Left lung (tissue), 10 donors: ENCODE measurements around the gene RASSF3. TPM values are rescaled to one million over a fixed set of nuclear protein-coding genes. Genes with fewer than 3 reads are reported as not detected.

Source experiments
- ATAC-seq: fragments of 200-7000 bp; cut with Tn5 transposase; one replicate; pipeline ENCODE4 v1.9.1; 2020; ENCODE audit warnings: moderate library complexity
- DNase-seq, 4 donors: peaks; one replicate each; pipeline ENCODE4 v3.0.0-alpha.2; 2013 to 2020
- H3K27ac ChIP-seq, 2 donors: fragments of 200-600 bp; sonication (generic) in 1 of 2; one replicate each; pipeline versions ENCODE4 v1.5.0 to v1.8.0; 2020 to 2021
- H3K27me3 ChIP-seq, 2 donors: fragments of 200-600 bp; sonication (generic) in 1 of 2; one replicate each; pipeline versions ENCODE4 v1.5.0 to v1.8.0; 2020 to 2021
- H3K36me3 ChIP-seq, 2 donors: fragments of 200-600 bp; sonication (generic) in 1 of 2; one replicate each; pipeline versions ENCODE4 v1.5.0 to v1.8.0; 2020 to 2021
- H3K4me1 ChIP-seq, 2 donors: fragments of 200-600 bp; one replicate each; pipeline ENCODE4 v1.8.0; 2021
- H3K4me3 ChIP-seq, 2 donors: fragments of 200-600 bp; sonication (generic) in 1 of 2; one replicate each; pipeline versions ENCODE4 v1.5.0 to v1.8.0; 2020 to 2021; ENCODE audit warnings: mild to moderate bottlenecking in 1 of 2
- H3K9me3 ChIP-seq, 2 donors: fragments of 200-600 bp; sonication (generic) in 1 of 2; one replicate each; pipeline versions ENCODE4 v1.5.0 to v1.8.0; 2020 to 2021
- intact Hi-C, 2 donors: fragments of 100-400 bp; cut with DNase I; formaldehyde crosslinking; loops; one replicate each; pipeline versions ENCODE4 v1.11.2 to v1.14.2; 2022
- polyA plus RNA-seq, 6 donors: library from polyadenylated mRNA; unstranded; fragments of 120-200 nt; gene quantifications; one replicate each; pipeline ENCODE4 v1.2.1, GENCODE V29; 2013; ENCODE audit not compliant: insufficient read length in 6 of 6
- total RNA-seq, 2 donors: library from RNA; stranded (reverse); fragmentation: NEBNext Ultra II Directional; extraction: Animal tissue kit (Norgen Biotek cat#: 25700); gene quantifications; one replicate each; pipeline ENCODE4 v1.2.1, GENCODE V29; 2021
- TF ChIP-seq, protein P1 (sequence below), 2 donors: fragments of 200-600 bp; sonication (generic) in 1 of 2; IDR thresholded peaks; one replicate each; pipeline versions ENCODE4 v1.5.0 to v1.8.0; 2021; ENCODE audit warnings: antibody characterized with exemption in 2 of 2
- donor health status: DM: no; HTN: yes; CAD: no.
- donor health status: DM: no; HTN: no; CAD: no.

The RASSF3 gene
- total and polyA plus RNA-seq, 8 donors = 30.3 to 90.2 (median 35.6) TPM

DNA sequence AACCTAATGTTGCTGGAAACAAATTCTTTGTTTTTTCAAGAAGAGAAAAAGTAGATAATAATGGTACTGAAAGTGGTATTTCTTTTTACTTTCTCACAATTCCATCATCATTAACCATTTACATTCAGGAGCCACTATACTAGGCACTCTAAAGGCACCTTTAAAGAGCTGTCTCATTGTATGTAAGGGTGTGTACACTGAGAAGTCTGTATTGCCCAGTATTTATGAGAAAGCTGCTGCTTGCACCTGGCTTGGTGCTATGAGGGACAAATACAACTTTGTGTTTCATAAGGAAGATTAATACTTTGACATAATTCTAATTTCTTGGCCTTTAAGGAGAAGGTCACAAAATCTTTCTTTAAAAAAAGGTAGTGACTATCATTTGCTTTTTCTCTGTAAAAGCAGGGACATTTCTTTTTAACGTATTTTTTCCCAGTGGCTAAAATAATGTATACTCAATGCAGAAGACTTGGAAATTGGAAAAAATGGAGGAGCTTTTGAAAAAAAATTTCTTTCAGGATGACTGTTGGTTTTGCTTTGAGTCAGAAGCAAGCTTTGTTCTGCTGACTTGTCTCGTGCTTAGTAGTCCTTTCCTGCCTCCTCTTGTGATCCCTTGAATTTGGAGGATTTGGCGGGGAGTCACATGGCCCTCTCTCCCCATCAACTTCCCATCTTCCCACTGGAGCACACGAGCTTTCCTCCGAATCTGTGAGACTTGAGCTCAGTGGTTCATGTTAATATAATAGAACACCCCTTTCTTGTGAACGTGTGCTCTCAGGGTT lies 50.1 kb downstream of the RASSF3 start:
- H3K27me3 ChIP-seq = no peaks in the 10 kb centered on the region
- no peak overlapping the region for H3K4me3 ChIP-seq
- H3K27ac ChIP-seq = no peak overlapping the region
- H3K9me3 ChIP-seq = no peaks in the 10 kb centered on the region
- H3K36me3 ChIP-seq = no peaks in the 10 kb centered on the region
- TF ChIP-seq, protein P1, sequence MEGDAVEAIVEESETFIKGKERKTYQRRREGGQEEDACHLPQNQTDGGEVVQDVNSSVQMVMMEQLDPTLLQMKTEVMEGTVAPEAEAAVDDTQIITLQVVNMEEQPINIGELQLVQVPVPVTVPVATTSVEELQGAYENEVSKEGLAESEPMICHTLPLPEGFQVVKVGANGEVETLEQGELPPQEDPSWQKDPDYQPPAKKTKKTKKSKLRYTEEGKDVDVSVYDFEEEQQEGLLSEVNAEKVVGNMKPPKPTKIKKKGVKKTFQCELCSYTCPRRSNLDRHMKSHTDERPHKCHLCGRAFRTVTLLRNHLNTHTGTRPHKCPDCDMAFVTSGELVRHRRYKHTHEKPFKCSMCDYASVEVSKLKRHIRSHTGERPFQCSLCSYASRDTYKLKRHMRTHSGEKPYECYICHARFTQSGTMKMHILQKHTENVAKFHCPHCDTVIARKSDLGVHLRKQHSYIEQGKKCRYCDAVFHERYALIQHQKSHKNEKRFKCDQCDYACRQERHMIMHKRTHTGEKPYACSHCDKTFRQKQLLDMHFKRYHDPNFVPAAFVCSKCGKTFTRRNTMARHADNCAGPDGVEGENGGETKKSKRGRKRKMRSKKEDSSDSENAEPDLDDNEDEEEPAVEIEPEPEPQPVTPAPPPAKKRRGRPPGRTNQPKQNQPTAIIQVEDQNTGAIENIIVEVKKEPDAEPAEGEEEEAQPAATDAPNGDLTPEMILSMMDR (IDR thresholded peaks at IDR 0.05) = no peak
- intact Hi-C loops = no loop called here
- DNase-seq (no peak), ATAC-seq (no peak)
- peaks cover 13 to 73% of the 10 kb centered on the region in 2 donors for H3K4me1 ChIP-seq

- no peaks in the 10 kb centered on the region for H3K9me3 ChIP-seq
- no peaks in the 10 kb centered on the region for H3K27me3 ChIP-seq
- DNase-seq (no peak), ATAC-seq (no peak)
- intact Hi-C loops = no loop called here
- peaks cover 25 to 79% of the 10 kb centered on the region in 2 donors for H3K4me1 ChIP-seq
- H3K27ac ChIP-seq = no peak overlapping the region
- TF ChIP-seq, protein P1 (IDR thresholded peaks at IDR 0.05) = no peak
- H3K4me3 ChIP-seq = no peak overlapping the region
- no peaks in the 10 kb centered on the region for H3K36me3 ChIP-seq
These were observed 52.7 kb downstream of the RASSF3 start for GRCh38 chr12:64663015-64663414.

DNA sequence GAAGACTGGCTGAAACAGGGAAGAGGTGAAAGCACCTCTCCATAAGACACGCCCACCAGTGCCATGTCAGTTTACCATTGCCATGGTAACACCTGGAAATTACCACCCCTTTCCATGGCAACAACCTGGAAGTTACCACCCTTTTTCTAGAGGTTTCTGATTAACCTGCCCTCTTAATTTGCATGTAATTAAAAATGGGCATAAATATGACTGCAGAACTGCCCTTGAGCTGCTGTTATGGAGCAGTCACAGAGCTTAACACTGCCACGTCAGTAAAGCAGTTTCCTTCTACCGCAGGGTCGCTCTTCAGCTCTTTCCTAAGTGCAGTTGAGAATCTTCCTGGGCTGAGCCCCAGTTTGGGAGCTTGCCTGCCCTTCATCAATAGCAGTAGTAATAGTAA lies 55.2 kb downstream of the RASSF3 start:
- no peaks in the 10 kb centered on the region for H3K27me3 ChIP-seq
- no peak for DNase-seq
- intact Hi-C loops = no loop called here
- no peaks in the 10 kb centered on the region for H3K36me3 ChIP-seq
- peaks cover 35 to 87% of the 10 kb centered on the region in 2 donors for H3K4me1 ChIP-seq
- ATAC-seq = peak; percentile 46
- H3K27ac ChIP-seq = peak overlapping the region; percentile 65 to 82
- TF ChIP-seq, protein P1 (IDR thresholded peaks at IDR 0.05) = no peak
- no peak overlapping the region for H3K4me3 ChIP-seq
- no peaks in the 10 kb centered on the region for H3K9me3 ChIP-seq

DNA sequence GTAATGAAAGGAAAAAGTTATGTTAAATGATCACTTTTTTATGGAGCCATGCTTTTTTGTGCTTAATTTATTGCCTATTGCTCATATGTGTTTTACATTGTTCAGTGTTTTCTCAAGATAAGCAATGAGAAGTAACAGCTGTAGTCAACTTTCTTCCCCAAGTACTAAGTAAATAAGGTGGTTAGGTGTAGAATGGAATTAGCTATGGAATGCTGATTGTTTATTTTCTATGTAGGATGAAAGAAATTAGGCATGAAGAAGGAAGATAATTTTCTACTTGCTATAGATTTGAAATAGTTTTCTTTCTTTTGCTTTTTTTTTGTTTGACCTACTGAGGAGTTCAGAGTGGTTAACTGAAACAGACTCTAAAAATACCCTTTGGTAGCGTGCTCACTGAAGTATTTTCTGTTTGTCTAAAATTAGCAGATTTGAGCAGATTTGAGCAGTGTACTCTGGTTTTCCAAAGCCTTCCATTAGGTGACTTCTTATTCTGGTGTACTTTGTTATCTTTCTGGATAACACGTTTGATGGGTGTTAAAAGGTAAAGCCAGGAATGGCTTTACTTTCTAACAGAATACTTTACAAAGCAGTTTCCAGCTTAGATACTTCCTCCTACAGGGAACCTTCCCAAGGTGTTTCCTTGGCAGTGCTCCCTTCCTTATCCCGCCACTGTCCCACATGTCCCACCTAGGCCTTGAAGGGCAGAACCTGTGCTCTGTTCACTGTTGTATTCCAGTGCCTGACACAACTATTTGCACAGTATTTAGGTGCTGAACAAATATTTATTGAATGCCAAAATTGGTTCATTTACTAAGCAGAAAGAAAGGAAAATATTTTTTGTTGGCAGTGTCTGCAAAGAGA lies 56.0 kb downstream of the RASSF3 start:
- Histone ChIP-seq H3K4me1 (peaks cover 43 to 88% of the 10 kb centered on the region in 2 donors), H3K27ac (peak overlapping the region; percentile 65 to 82), H3K36me3 (no peaks in the 10 kb centered on the region), H3K9me3 (no peaks in the 10 kb centered on the region), H3K27me3 (no peaks in the 10 kb centered on the region), H3K4me3 (no peak overlapping the region)
- intact Hi-C loops = no loop called here
- TF ChIP-seq, protein P1 (IDR thresholded peaks at IDR 0.05) = no peak
- DNase-seq = no peak
- peak; percentile 61 for ATAC-seq

DNA sequence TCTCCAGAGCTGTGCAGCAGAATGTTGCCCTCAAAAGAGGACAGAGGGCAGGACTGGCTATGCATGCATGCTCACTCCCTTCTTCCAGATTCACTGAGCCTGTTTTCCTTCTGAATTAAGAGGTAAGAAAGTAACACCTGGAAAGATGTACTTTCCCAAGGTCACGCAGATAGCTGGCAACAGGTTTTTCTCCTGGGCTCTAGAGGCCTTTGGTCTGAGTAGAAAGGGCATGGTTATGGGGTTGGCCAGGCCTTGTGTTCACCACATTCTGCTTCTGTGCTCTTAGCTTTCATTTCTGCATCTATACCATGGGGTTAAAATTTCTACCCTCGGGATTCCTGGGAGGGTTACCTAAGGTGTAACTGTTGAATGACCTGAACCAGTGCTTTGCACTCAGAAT lies 57.5 kb downstream of the RASSF3 start:
- no peak for DNase-seq
- Histone ChIP-seq H3K4me3 (no peak overlapping the region), H3K27me3 (no peaks in the 10 kb centered on the region), H3K4me1 (peaks cover 56 to 97% of the 10 kb centered on the region in 2 donors), H3K27ac (peak overlapping the region in 1 of 2 donors; percentile 81), H3K36me3 (no peaks in the 10 kb centered on the region), H3K9me3 (no peaks in the 10 kb centered on the region)
- intact Hi-C loops = no loop called here
- TF ChIP-seq, protein P1 (IDR thresholded peaks at IDR 0.05) = no peak
- no peak for ATAC-seq
